Activated T-helper 1 cell treated with anti-CD3 and anti-CD28 coated beads, Interleukin-12 subunit alpha, Interleukin-12 subunit beta, Interleukin-2, Interleukin-4 antibody, amounts not matched to agents 30 ng/mL and 10 ng/mL and 1 ng/mL, durations not matched to agents 14 hours and 24 hours and 36 hours (primary cell): ENCODE measurements around the gene IL5. TPM values are rescaled to one million over a fixed set of nuclear protein-coding genes. Genes with fewer than 3 reads are reported as not detected.
A peak's percentile ranks its signal among the peaks of the same experiment; 100 is the strongest.
"Not testable (repeated sequence)": the region's sequence is repeated elsewhere in the genome, so short reads cannot be mapped to it uniquely, and the experiment has no call there.

Source experiments
- DNase-seq: peaks from one replicate; pipeline ENCODE4 v3.0.0; 2021; ENCODE audit warnings: low spot score
- H3K27ac Mint-ChIP-seq: one replicate; pipeline ENCODE4 v1.8.0; 2021; ENCODE audit warnings: mild to moderate bottlenecking, mixed read lengths
- H3K27me3 Mint-ChIP-seq: one replicate; pipeline ENCODE4 v1.8.0; 2022; ENCODE audit warnings: mild to moderate bottlenecking, moderate library complexity, mixed read lengths; ENCODE audit not compliant: insufficient read depth
- H3K36me3 Mint-ChIP-seq: one replicate; pipeline ENCODE4 v1.8.0; 2021; ENCODE audit warnings: low read depth, mixed read lengths
- H3K4me1 Mint-ChIP-seq: one replicate; pipeline ENCODE4 v1.8.0; 2021; ENCODE audit warnings: low read depth, mixed read lengths
- H3K4me3 Mint-ChIP-seq: one replicate; pipeline ENCODE4 v1.8.0; 2021; ENCODE audit warnings: mild to moderate bottlenecking, moderate library complexity, mixed read lengths
- H3K9me3 Mint-ChIP-seq: one replicate; pipeline ENCODE4 v1.8.0; 2021; ENCODE audit warnings: mixed read lengths
- intact Hi-C: fragments of 100-400 bp; cut with micrococcal nuclease; formaldehyde crosslinking; loops from one replicate; pipeline ENCODE4 v1.15.1; 2024
- total RNA-seq: library from RNA; stranded (reverse); gene quantifications from 2 replicates; pipeline ENCODE4 v1.2.3, GENCODE V29; 2022

IL5 gene
- total RNA-seq, 1 donor from 2014 or later, result 1.5 TPM

- H3K27ac Mint-ChIP-seq, result no peak overlapping the region
These were observed 16.3 kb downstream of the IL5 start for GRCh38 chr5:132526974-132527564.

GRCh38 chr5:132526290-132526973, 16.9 kb downstream of the IL5 start:
- H3K9me3 Mint-ChIP-seq, result peaks cover 9% of the 10 kb centered on the region
- peaks cover 64% of the 10 kb centered on the region for H3K4me1 Mint-ChIP-seq

More at GRCh38 chr5:132526974-132527564, 16.3 kb downstream of the IL5 start:
- Mint-ChIP-seq H3K9me3 (peaks cover 6% of the 10 kb centered on the region), H3K27me3 (peaks cover 2% of the 10 kb centered on the region), H3K4me3 (no peak overlapping the region), H3K36me3 (peaks cover 4% of the 10 kb centered on the region), H3K4me1 (peaks cover 66% of the 10 kb centered on the region)
- intact Hi-C loops, result loop anchor here (1.0 to 5.0 kb wide), 6 partner anchors 29 to 339 kb away; partner anchors contain the start of genes GDF9, IL13, RAD50 and UQCRQ
- no peak for DNase-seq

GRCh38 chr5:132525299-132525724, 18.0 kb downstream of the IL5 start:
- peaks cover 66% of the 10 kb centered on the region for H3K4me1 Mint-ChIP-seq

More at GRCh38 chr5:132526290-132526973, 16.9 kb downstream of the IL5 start:
- H3K27me3 Mint-ChIP-seq, result peaks cover under 1% of the 10 kb centered on the region
- H3K4me3 Mint-ChIP-seq, result no peak overlapping the region
- intact Hi-C loops, result loop anchor here (1.0 to 5.0 kb wide), 6 partner anchors 30 to 340 kb away; partner anchors contain the start of genes GDF9, IL13, RAD50 and UQCRQ
- H3K36me3 Mint-ChIP-seq, result peaks cover 4% of the 10 kb centered on the region
- DNase-seq, result peak; percentile 48
- peak overlapping the region; percentile 26 for H3K27ac Mint-ChIP-seq

GRCh38 chr5:132524877-132525276, 18.4 kb downstream of the IL5 start:
- H3K4me1 Mint-ChIP-seq, result peaks cover 69% of the 10 kb centered on the region
- intact Hi-C loops, result loop anchor here (1.0 to 5.0 kb wide), 8 partner anchors 21 to 226 kb away; partner anchors contain the start of genes IL13 and KIF3A
- H3K27ac Mint-ChIP-seq, result peak overlapping the region; percentile 94
- peaks cover 17% of the 10 kb centered on the region for H3K9me3 Mint-ChIP-seq
- not testable (repeated sequence) for H3K27me3 Mint-ChIP-seq, DNase-seq, H3K36me3 Mint-ChIP-seq
- peak overlapping the region; percentile 72 for H3K4me3 Mint-ChIP-seq

More at GRCh38 chr5:132525299-132525724, 18.0 kb downstream of the IL5 start:
- H3K27ac Mint-ChIP-seq, result peak overlapping the region; percentile 94
- H3K9me3 Mint-ChIP-seq, result peaks cover 14% of the 10 kb centered on the region
- H3K4me3 Mint-ChIP-seq, result peak overlapping the region; percentile 72
- peaks cover 6% of the 10 kb centered on the region for H3K36me3 Mint-ChIP-seq
- intact Hi-C loops, result loop anchor here (1.0 to 5.0 kb wide), 8 partner anchors 21 to 226 kb away; partner anchors contain the start of genes IL13 and KIF3A
- no peaks in the 10 kb centered on the region for H3K27me3 Mint-ChIP-seq
- DNase-seq, result no peak

GRCh38 chr5:132522067-132522466, 21.3 kb downstream of the IL5 start:
- H3K4me1 Mint-ChIP-seq, result peaks cover 49% of the 10 kb centered on the region
- peaks cover 17% of the 10 kb centered on the region for H3K9me3 Mint-ChIP-seq
- H3K27me3 Mint-ChIP-seq, H3K36me3 Mint-ChIP-seq, H3K4me3 Mint-ChIP-seq, intact Hi-C loops, DNase-seq: not testable (repeated sequence)
- H3K27ac Mint-ChIP-seq, result peak overlapping the region; percentile 57

- H3K27ac Mint-ChIP-seq, H3K36me3 Mint-ChIP-seq, DNase-seq, H3K27me3 Mint-ChIP-seq, H3K4me3 Mint-ChIP-seq, intact Hi-C loops: not testable (repeated sequence)
- peaks cover 27% of the 10 kb centered on the region for H3K4me1 Mint-ChIP-seq
- H3K9me3 Mint-ChIP-seq, result peaks cover 13% of the 10 kb centered on the region
These were observed 29.5 kb downstream of the IL5 start for GRCh38 chr5:132513618-132514336.

- peaks cover 58% of the 10 kb centered on the region for H3K4me1 Mint-ChIP-seq
- H3K27me3 Mint-ChIP-seq, result peaks cover 3% of the 10 kb centered on the region
- peaks cover 9% of the 10 kb centered on the region for H3K36me3 Mint-ChIP-seq
- intact Hi-C loops, result no loop called here
- H3K4me3 Mint-ChIP-seq, result no peak overlapping the region
- peaks cover 13% of the 10 kb centered on the region for H3K9me3 Mint-ChIP-seq
- no peak overlapping the region for H3K27ac Mint-ChIP-seq
- DNase-seq, result no peak
These were observed 33.2 kb downstream of the IL5 start for GRCh38 chr5:132510076-132510475.

- Mint-ChIP-seq H3K27ac (no peak overlapping the region), H3K4me3 (no peak overlapping the region), H3K36me3 (peaks cover 5% of the 10 kb centered on the region), H3K4me1 (peaks cover 54% of the 10 kb centered on the region), H3K27me3 (peaks cover 4% of the 10 kb centered on the region), H3K9me3 (peaks cover 4% of the 10 kb centered on the region)
- DNase-seq, result no peak
- intact Hi-C loops, result loop anchor here (1.0 to 5.0 kb wide), 3 partner anchors 206 to 314 kb away; no protein-coding TSS in a partner anchor
These were observed 37.1 kb downstream of the IL5 start for GRCh38 chr5:132506094-132506692.

- Mint-ChIP-seq H3K4me1 (peaks cover 58% of the 10 kb centered on the region), H3K27me3 (peaks cover 4% of the 10 kb centered on the region), H3K4me3 (peak overlapping the region; percentile 9), H3K27ac (no peak overlapping the region), H3K9me3 (peaks cover 4% of the 10 kb centered on the region), H3K36me3 (peaks cover 5% of the 10 kb centered on the region)
- no peak for DNase-seq
- intact Hi-C loops, result loop anchor here (1.0 to 5.0 kb wide), 3 partner anchors 207 to 315 kb away; no protein-coding TSS in a partner anchor
These were observed 37.7 kb downstream of the IL5 start for GRCh38 chr5:132505641-132506040.

- peaks cover 4% of the 10 kb centered on the region for H3K27me3 Mint-ChIP-seq
- peaks cover 58% of the 10 kb centered on the region for H3K4me1 Mint-ChIP-seq
- no peak overlapping the region for H3K4me3 Mint-ChIP-seq
- H3K36me3 Mint-ChIP-seq, result peaks cover 4% of the 10 kb centered on the region
- H3K27ac Mint-ChIP-seq, result no peak overlapping the region
- intact Hi-C loops, result loop anchor here (5.0 kb wide), 1 partner anchor 208 kb away; no protein-coding TSS in a partner anchor
- no peak for DNase-seq
- peaks cover 2% of the 10 kb centered on the region for H3K9me3 Mint-ChIP-seq
These were observed 38.6 kb downstream of the IL5 start for GRCh38 chr5:132504746-132505145.

GRCh38 chr5:132503244-132503643, 40.1 kb downstream of the IL5 start:
- peaks cover 59% of the 10 kb centered on the region for H3K4me1 Mint-ChIP-seq
- H3K27ac Mint-ChIP-seq, result no peak overlapping the region
- intact Hi-C loops, result no loop called here
- H3K36me3 Mint-ChIP-seq, result no peaks in the 10 kb centered on the region
- no peaks in the 10 kb centered on the region for H3K9me3 Mint-ChIP-seq
- DNase-seq, result no peak
- no peak overlapping the region for H3K4me3 Mint-ChIP-seq
- peaks cover 4% of the 10 kb centered on the region for H3K27me3 Mint-ChIP-seq
